Subcutaneous abdominal adipose tissue (tissue), 5 donors: Measurements from ENCODE around the gene DNLZ.

Experiments used
- H3K27ac ChIP-seq: one replicate; pipeline ENCODE4 v1.7.0; 2013; ENCODE audit warnings: low read depth, mild to moderate bottlenecking, inconsistent platforms, low read length, moderate library complexity
- H3K27me3 ChIP-seq, 5 donors: one replicate each; pipeline ENCODE4 v1.7.0; 2013; ENCODE audit warnings: low read length in 5 of 5, inconsistent platforms in 1 of 5; ENCODE audit not compliant: control insufficient read depth in 5 of 5, insufficient read depth in 4 of 5
- H3K36me3 ChIP-seq, 5 donors: one replicate each; pipeline ENCODE4 v1.7.0; 2013; ENCODE audit warnings: low read length in 5 of 5; ENCODE audit not compliant: control insufficient read depth in 5 of 5, insufficient read depth in 5 of 5
- H3K4me1 ChIP-seq, 5 donors: one replicate each; pipeline ENCODE4 v1.7.0; 2013; ENCODE audit warnings: low read length in 5 of 5, mild to moderate bottlenecking in 3 of 5, moderate library complexity in 1 of 5; ENCODE audit not compliant: control insufficient read depth in 5 of 5, insufficient read depth in 5 of 5
- H3K4me3 ChIP-seq, 5 donors: one replicate each; pipeline ENCODE4 v1.7.0; 2013; ENCODE audit warnings: low read length in 5 of 5, low read depth in 1 of 5
- H3K9ac ChIP-seq, 5 donors: one replicate each; pipeline ENCODE4 v1.7.0; 2013; ENCODE audit warnings: low read length in 5 of 5, mild to moderate bottlenecking in 4 of 5, moderate library complexity in 3 of 5
- H3K9me3 ChIP-seq, 5 donors: one replicate each; pipeline ENCODE4 v1.7.0; 2013; ENCODE audit warnings: low read length in 5 of 5; ENCODE audit not compliant: control insufficient read depth in 5 of 5
- donor health status: healthy.
- donor health status: healthy.
- donor health status: healthy.
- donor health status: healthy.
- donor health status: healthy.

Gene DNLZ

GRCh38 chr9:136339958-136340310 lies 23.6 kb downstream of the DNLZ start:
- H3K36me3 ChIP-seq = peaks cover 0 to 22% (median 9%) of the 10 kb centered on the region in 5 donors
- no peak overlapping the region for H3K4me3 ChIP-seq
- H3K9ac ChIP-seq = no peak overlapping the region
- H3K27ac ChIP-seq = no peak overlapping the region
- H3K4me1 ChIP-seq = peaks cover 0 to 19% (median 16%) of the 10 kb centered on the region in 5 donors
- H3K27me3 ChIP-seq = peaks cover 0 to 3% (median 0%) of the 10 kb centered on the region in 5 donors
- no peaks in the 10 kb centered on the region for H3K9me3 ChIP-seq

GRCh38 chr9:136339173-136339957 lies 24.2 kb downstream of the DNLZ start:
- H3K4me3 ChIP-seq = no peak overlapping the region
- H3K9ac ChIP-seq = no peak overlapping the region
- H3K27me3 ChIP-seq = peaks cover 0 to 3% (median 0%) of the 10 kb centered on the region in 5 donors
- no peak overlapping the region for H3K27ac ChIP-seq
- H3K9me3 ChIP-seq = no peaks in the 10 kb centered on the region
- H3K4me1 ChIP-seq = peaks cover 0 to 15% (median 12%) of the 10 kb centered on the region in 5 donors
- H3K36me3 ChIP-seq = peaks cover 0 to 25% (median 9%) of the 10 kb centered on the region in 5 donors

GRCh38 chr9:136338511-136338910 lies 25.0 kb downstream of the DNLZ start:
- Histone ChIP-seq H3K36me3 (peaks cover 0 to 25% (median 9%) of the 10 kb centered on the region in 5 donors), H3K9me3 (no peaks in the 10 kb centered on the region), H3K9ac (no peak overlapping the region)

GRCh38 chr9:136337416-136338395 lies 25.8 kb downstream of the DNLZ start:
- H3K9ac ChIP-seq = no peak overlapping the region
- peaks cover 0 to 25% (median 9%) of the 10 kb centered on the region in 5 donors for H3K36me3 ChIP-seq
- H3K9me3 ChIP-seq = no peaks in the 10 kb centered on the region
- H3K27me3 ChIP-seq = peaks cover 0 to 3% (median 0%) of the 10 kb centered on the region in 5 donors
- peaks cover 0 to 9% (median 8%) of the 10 kb centered on the region in 5 donors for H3K4me1 ChIP-seq
- H3K27ac ChIP-seq = no peak overlapping the region
- no peak overlapping the region for H3K4me3 ChIP-seq

More at GRCh38 chr9:136338511-136338910, 25.0 kb downstream of the DNLZ start:
- Histone ChIP-seq H3K27ac (no peak overlapping the region), H3K4me1 (peaks cover 0 to 15% (median 12%) of the 10 kb centered on the region in 5 donors), H3K4me3 (no peak overlapping the region), H3K27me3 (peaks cover 0 to 3% (median 0%) of the 10 kb centered on the region in 5 donors)

- H3K4me3 ChIP-seq = no peak overlapping the region
- H3K9me3 ChIP-seq = no peaks in the 10 kb centered on the region
- peaks cover 0 to 25% (median 9%) of the 10 kb centered on the region in 5 donors for H3K36me3 ChIP-seq
- peaks cover 0 to 2% (median 0%) of the 10 kb centered on the region in 5 donors for H3K4me1 ChIP-seq
- no peaks in the 10 kb centered on the region for H3K27me3 ChIP-seq
- no peak overlapping the region for H3K27ac ChIP-seq
- H3K9ac ChIP-seq = no peak overlapping the region
Measured at GRCh38 chr9:136336881-136337280, 26.7 kb downstream of the DNLZ start.

- Histone ChIP-seq H3K9me3 (no peaks in the 10 kb centered on the region), H3K4me3 (no peak overlapping the region), H3K9ac (no peak overlapping the region), H3K4me1 (peaks cover 0 to 2% (median 0%) of the 10 kb centered on the region in 5 donors), H3K36me3 (peaks cover 0 to 25% (median 9%) of the 10 kb centered on the region in 5 donors), H3K27me3 (no peaks in the 10 kb centered on the region), H3K27ac (no peak overlapping the region)
Measured at GRCh38 chr9:136336156-136336870, 27.2 kb downstream of the DNLZ start.

GRCh38 chr9:136335296-136336155 lies 28.0 kb downstream of the DNLZ start:
- H3K4me3 ChIP-seq = no peak overlapping the region
- H3K36me3 ChIP-seq = peaks cover 0 to 25% (median 9%) of the 10 kb centered on the region in 5 donors
- no peak overlapping the region for H3K27ac ChIP-seq
- no peak overlapping the region for H3K9ac ChIP-seq
- H3K27me3 ChIP-seq = no peaks in the 10 kb centered on the region
- H3K9me3 ChIP-seq = no peaks in the 10 kb centered on the region
- H3K4me1 ChIP-seq = peaks cover 0 to 2% (median 0%) of the 10 kb centered on the region in 5 donors

- Histone ChIP-seq H3K4me1 (peaks cover 0 to 2% (median 0%) of the 10 kb centered on the region in 5 donors), H3K27me3 (no peaks in the 10 kb centered on the region), H3K9me3 (no peaks in the 10 kb centered on the region), H3K4me3 (no peak overlapping the region), H3K27ac (no peak overlapping the region), H3K9ac (no peak overlapping the region), H3K36me3 (peaks cover 0 to 25% (median 9%) of the 10 kb centered on the region in 5 donors)
Measured at GRCh38 chr9:136334541-136334940, 29.0 kb downstream of the DNLZ start.

- Histone ChIP-seq H3K9ac (no peak overlapping the region), H3K9me3 (no peaks in the 10 kb centered on the region), H3K4me3 (no peak overlapping the region), H3K36me3 (peaks cover 0 to 25% (median 7%) of the 10 kb centered on the region in 5 donors), H3K4me1 (peaks cover 0 to 7% (median 7%) of the 10 kb centered on the region in 5 donors), H3K27me3 (no peaks in the 10 kb centered on the region), H3K27ac (no peak overlapping the region)
Measured at GRCh38 chr9:136333486-136333885, 30.1 kb downstream of the DNLZ start.
